Jurkat, Clone E6-1 (cell line): ENCODE data around the gene ZSCAN31.
A peak's percentile ranks its signal among the peaks of the same experiment; 100 is the strongest.
"Not testable (repeated sequence)": the region's sequence is repeated elsewhere in the genome, so short reads cannot be mapped to it uniquely, and the experiment has no call there.

Source experiments
- DNase-seq: peaks from one replicate; pipeline ENCODE4 v3.0.0-alpha.2; 2011; ENCODE audit warnings: low read depth, low spot score
- H3K4me3 ChIP-seq: 2 replicates; pipeline ENCODE4 v1.5.1; 2011; ENCODE audit warnings: mild to moderate bottlenecking, low read length, control low read depth, moderate library complexity

ZSCAN31 gene

GRCh38 chr6:28333047-28333446 lies 2.9 kb downstream of the ZSCAN31 start:
- no peak for DNase-seq
- no peak overlapping the region for H3K4me3 ChIP-seq

DNA sequence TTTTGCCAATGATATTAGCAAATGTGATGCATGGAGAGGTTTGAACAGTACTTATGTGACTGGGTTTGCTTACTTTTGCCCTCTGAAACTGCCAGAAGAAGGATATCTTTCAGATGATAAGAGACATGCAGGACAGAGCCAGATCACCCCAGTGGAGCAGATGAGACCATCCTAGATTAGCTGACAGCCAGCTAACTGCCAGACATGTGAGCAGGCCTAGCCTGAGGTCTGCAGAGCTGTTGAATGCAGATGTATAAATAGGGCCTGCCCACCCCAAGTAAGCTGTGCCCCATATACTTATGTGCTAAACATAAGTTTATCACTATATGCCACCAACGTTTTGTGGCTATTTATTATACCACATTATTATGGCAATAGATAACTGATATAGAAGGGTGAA lies 5.9 kb downstream of the ZSCAN31 start:
- DNase-seq = no peak
- no peak overlapping the region for H3K4me3 ChIP-seq

- DNase-seq = no peak
- no peak overlapping the region for H3K4me3 ChIP-seq
Observed at GRCh38 chr6:28326371-28326948, 9.5 kb downstream of the ZSCAN31 start.

DNA sequence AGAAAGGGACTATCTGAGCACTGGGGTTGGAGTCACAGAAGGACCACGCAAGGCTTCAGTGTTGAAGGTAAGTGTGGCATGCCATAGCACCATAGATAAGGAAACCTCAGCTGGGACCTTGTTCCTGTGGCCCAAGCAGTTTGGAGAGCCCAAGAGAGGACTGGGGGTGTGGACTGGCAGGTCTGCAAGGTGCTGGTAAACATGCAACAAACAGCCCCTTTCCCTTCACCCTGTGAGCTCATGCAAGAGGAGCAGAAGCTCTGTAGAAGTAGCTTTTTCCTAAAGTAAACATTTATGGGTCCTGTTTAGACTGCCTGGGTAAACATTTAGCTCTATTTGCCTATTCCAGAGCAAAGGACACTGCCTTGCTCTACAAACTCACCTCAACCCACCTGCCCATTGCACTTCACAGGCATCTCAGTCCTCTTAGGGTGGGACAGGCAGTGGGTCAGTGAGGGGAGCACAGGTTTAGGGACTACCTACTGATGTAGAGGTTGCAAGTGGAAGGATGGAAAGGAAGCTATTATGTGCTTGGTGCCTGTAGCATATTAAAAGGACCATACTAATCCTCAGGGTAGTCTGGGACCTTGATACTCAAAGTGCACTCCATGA lies 12.0 kb downstream of the ZSCAN31 start:
- H3K4me3 ChIP-seq = no peak overlapping the region
- DNase-seq = no peak

DNA sequence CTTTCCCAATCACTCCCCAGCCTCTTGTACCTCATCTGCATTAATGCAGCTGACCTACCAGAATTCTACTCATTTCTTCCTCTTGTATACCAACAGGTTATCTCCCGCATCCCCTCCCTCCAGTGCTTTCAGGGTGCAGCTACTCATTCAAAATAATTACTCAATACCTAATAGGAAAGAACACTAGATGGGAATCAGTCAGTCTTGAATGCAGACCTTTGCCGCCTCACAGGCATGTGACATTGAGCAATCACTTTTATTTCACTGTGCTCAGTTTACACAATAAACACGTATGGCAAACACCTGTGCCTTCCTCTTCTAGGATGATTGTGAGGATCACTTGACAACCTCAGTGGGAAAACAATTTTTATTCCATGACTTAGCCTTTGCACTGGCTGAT lies 13.3 kb downstream of the ZSCAN31 start:
- no peak for DNase-seq
- no peak overlapping the region for H3K4me3 ChIP-seq

DNA sequence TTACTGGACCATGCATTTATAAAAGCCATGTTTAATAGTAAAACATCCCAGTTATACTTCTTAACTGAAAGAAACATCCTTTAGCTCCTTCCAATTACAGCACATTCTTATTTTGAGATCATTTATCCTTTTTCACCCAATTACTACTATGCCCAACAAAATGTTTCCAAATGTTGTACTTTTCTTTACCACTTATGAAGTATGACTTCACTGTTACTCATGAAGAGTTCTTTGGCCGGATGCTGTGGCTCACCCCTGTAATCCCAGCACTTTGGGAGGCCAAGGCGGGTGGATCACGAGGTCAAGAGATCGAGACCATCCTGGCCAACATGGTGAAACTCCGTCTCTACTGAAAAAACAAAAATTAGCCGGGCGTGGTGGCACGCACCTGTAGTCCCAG lies 18.1 kb downstream of the ZSCAN31 start:
- H3K4me3 ChIP-seq, DNase-seq: not testable (repeated sequence)

DNA sequence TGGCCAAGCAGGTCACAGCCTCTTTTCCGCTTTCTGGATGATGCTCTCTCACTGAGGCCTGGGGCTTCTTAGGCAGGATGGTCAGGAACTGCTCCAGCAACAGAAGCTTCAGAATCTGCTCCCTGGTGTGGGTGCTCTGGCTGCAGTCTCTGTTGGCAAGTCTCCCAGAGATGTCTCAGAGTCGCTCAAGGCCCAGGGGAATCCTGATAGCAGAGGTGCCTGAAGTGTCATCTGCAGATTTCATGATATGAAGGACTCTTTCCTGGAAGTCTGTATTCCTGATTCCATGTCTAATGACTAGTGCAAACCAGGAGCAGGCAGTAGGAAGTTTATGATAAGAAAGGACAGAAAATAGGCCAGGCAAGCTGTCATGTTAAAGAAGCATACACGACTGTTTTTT lies 20.3 kb downstream of the ZSCAN31 start:
- no peak overlapping the region for H3K4me3 ChIP-seq
- no peak for DNase-seq

DNA sequence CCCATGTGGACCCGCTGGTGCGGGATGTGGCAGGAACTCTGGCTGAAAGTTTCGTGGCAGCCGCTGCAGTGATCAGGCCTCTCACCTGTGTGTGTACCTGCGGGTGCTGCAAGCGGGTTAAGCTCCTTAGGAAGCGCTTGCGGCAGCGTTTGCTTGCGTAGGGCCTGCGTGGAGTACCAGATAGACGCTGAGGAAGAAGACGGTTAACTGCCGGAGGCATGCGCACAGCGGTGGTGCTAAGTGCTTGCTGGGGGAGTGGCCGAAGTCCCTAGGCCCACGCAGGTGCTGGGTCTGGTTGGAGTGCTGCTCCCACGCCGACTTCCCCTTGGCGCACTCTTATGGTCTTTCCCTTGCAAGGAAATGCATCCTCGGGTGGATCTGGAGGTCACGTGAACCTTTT lies 23.0 kb downstream of the ZSCAN31 start:
- DNase-seq = no peak
- H3K4me3 ChIP-seq = no peak overlapping the region

DNA sequence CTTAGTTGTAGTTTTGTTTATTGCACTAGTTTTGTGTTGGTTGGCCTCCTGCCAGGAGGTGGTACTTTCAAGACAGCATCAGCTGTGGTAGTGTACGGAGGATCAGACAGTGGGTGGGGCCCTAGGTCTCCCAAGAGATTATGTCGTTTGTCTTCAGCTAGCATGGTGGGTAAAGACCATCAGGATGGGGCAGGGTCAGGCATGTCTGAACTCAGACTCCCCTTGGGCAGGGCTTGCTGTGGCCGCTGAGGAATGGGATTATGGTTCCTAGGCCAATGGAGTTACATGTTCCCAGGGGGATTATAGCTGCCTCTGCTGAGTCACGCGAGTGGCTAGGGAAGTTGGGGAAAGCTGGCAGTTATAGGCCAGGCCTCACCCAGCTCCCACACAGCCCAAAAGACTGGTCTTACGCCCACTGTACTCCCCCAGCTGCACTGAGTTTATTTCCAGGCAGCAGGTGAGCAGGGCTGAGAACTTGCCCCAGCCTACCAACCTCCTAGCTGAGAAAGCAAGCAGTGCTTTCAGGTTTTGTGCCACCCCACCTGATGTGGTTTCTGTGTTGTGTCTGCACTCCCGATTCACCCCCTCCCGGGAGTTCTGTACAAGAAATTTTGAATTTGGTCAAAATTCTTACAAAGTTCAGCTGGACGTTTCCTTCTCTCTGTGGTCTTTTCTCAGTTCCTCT lies 24.7 kb downstream of the ZSCAN31 start:
- H3K4me3 ChIP-seq = no peak overlapping the region
- DNase-seq = peak; percentile 32

GRCh38 chr6:28306363-28306762 lies 29.6 kb downstream of the ZSCAN31 start:
- H3K4me3 ChIP-seq, DNase-seq: not testable (repeated sequence)

- no peak for DNase-seq
- H3K4me3 ChIP-seq = no peak overlapping the region
Observed at GRCh38 chr6:28303570-28303969, 32.4 kb downstream of the ZSCAN31 start.

- DNase-seq = no peak
- H3K4me3 ChIP-seq = no peak overlapping the region
Observed at GRCh38 chr6:28296520-28297060, 39.4 kb downstream of the ZSCAN31 start.

DNA sequence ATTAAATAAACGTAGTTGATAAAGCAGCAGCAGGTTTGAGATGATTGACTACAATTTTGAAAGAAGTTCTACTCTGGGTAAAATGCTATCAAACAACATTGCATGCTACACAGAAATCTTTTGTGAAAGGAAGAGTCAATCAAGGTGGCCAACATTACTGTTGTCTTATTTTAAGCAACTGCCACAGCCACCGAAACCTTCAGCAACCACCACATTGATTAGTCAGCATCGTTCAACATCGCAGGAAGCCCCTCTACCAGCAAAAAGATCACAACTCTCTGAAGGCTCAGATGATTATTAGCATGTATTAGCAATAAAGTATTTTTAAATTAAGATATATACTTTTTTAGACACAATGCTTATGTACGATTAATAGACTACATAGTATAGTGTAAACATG lies 40.6 kb downstream of the ZSCAN31 start:
- no peak overlapping the region for H3K4me3 ChIP-seq
- DNase-seq = no peak

- DNase-seq = no peak
- no peak overlapping the region for H3K4me3 ChIP-seq
Observed at GRCh38 chr6:28291573-28291972, 44.4 kb downstream of the ZSCAN31 start.

DNA sequence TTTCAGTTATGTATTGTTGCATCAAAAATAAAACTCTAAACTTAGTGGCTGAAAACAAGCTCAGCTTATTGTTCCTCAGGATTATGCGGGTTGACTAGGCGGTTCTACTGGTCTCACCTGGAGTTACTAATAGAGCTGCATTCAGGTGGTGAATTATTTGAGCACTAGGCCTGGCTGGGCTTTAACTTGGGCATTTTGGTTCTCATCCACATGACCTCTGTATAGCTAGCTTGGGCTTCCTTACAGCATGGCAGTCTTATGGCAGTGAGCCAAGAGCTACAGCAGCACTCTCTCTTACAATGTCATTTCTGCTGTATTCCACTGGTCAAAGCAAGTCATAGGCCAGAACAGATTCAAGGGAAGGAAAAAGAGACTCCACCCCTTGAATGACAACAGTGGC lies 53.0 kb downstream of the ZSCAN31 start:
- no peak for DNase-seq
- no peak overlapping the region for H3K4me3 ChIP-seq

DNA sequence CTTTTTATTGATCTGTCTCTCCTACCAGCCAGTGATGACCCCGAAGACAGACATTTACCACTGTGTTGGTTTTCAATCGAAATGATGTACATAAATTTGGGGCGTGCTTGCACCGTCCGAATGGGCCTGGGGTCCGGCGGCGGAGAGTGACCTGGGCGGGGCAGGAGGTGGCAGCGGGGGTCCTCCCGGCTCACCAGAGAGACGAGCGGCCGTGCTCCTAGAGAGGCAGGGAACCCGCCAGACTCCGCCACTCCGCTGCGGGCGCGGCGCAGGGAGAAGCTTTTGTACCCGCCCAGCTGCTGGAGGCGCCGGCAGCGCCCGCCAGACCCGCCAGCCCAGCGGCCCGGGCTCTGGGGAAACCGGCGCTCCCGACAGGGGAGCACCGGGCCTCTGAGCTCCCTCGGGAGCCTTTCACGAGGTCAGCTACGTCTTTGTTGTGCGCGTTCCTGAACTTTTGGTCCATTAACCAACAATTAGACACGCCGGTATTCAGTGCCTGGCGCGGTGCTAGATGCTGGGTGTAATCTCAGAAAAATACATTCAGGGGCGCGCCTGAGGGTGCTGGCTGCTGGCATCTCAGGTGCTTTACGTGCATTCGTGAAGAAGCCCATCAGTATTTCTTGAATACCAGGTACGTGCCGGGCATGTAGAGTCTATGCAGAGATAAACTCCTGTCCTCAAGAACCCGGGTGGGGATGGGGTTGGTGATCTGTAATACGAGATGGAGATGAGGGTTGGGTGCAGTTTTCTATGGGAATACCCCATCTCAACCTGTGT lies 54.5 kb downstream of the ZSCAN31 start, which contains the start of gene PGBD1:
Gene PGBD1, plus strand, starts transcription at position 285 of the 777 bp plus-strand sequence. CDS start 2,242 bp downstream, outside the sequence.
- peak; percentile 59 for DNase-seq
- H3K4me3 ChIP-seq = peak within 1 kb of the TSS; percentile 70

DNA sequence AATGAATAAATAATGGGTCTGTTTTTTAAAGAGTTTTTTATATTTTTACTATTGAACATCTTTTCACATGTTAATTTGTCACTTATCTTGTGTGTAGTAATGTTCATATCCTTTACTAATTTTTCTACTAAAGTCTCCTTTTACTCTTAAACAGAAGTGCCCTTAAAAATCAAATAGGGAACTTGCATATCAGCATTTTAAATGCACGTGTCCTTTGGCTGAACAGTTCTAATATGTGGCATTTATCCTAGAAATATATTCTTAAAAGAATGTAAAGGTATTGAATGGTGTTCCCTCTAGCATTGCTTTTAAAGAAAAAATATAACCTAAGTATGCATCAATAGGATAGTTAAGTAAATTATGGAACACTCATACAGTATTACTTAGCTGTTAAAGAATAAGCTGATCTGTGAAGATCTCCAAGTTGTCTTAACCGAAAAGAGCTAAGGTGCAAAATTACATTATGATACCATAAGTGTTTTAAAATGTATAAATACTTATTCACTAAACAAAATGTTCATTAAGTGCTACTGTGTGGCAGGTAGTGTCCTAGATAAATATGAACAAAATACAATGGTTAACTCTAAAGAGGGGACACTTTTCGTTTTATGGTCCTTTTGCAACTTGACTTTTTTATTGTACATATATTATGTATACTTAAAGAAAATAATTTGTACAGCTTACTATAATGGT lies 55.2 kb downstream of the ZSCAN31 start:
- DNase-seq = no peak
- peak overlapping the region; percentile 70 for H3K4me3 ChIP-seq

GRCh38 chr6:28277746-28278145 lies 58.2 kb downstream of the ZSCAN31 start:
- no peak for DNase-seq
- no peak overlapping the region for H3K4me3 ChIP-seq

DNA sequence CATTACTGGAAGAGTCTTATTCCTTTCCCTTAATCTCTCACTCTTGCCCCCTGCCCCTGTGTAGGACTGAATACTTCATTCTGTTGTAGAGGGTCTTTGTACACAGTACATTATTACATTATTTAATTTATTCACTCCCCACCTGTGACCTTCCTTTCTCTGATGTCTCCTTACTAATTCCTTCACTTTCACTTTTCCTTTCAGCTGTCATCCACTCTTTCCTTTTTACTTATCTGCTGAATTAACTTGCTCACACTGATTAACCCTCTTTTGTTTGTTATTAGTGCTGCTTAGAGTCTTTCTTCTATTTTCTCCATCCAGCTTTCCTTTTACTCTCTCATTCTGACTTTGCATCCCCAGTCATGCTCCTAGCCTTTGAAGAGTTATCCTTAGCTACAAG lies 61.1 kb downstream of the ZSCAN31 start:
- DNase-seq = no peak
- H3K4me3 ChIP-seq = no peak overlapping the region
